ENCODE results near the gene MYO7B.

GRCh38 chr2:127610561-127610960 lies 75.1 kb downstream of the MYO7B start:
- no peak for TF ChIP-seq PATZ1 (CRISPR knock-in tag; IDR thresholded peaks at IDR 0.05; ENCODE audit: borderline replicate concordance)
- no peak for TF ChIP-seq ZFP30 (CRISPR knock-in tag; IDR thresholded peaks at IDR 0.05)
- TF ChIP-seq TOX (CRISPR knock-in tag; IDR thresholded peaks at IDR 0.05; ENCODE audit: borderline replicate concordance): no peak
- TF ChIP-seq ZNF70 (CRISPR knock-in tag; IDR thresholded peaks at IDR 0.05): no peak

Data from SK-N-SH treated with all-trans-retinoic acid at 6 μM for 48 hours (cell line).